ENCODE results near the gene MAP2K6.

DNA sequence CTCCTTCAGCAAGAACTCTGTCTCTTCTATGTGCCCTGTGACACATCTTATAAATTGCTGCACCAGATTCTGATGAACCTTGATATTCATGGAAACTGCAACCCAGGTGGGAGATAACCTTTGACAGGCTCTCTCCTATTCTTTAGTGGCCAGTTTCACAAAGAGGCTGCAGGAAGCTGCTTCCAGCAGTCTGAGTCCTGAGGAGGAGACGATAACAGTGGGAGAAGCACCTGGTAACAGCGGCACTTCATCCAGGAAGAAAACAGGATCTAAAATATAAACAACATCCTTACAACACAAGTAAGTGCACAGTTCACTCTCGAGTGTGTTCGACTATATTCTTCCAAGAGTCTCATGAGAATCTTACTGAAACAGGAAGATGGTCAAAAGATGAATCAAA is 180.1 kb downstream of the MAP2K6 start:
- TF ChIP-seq, protein P1, sequence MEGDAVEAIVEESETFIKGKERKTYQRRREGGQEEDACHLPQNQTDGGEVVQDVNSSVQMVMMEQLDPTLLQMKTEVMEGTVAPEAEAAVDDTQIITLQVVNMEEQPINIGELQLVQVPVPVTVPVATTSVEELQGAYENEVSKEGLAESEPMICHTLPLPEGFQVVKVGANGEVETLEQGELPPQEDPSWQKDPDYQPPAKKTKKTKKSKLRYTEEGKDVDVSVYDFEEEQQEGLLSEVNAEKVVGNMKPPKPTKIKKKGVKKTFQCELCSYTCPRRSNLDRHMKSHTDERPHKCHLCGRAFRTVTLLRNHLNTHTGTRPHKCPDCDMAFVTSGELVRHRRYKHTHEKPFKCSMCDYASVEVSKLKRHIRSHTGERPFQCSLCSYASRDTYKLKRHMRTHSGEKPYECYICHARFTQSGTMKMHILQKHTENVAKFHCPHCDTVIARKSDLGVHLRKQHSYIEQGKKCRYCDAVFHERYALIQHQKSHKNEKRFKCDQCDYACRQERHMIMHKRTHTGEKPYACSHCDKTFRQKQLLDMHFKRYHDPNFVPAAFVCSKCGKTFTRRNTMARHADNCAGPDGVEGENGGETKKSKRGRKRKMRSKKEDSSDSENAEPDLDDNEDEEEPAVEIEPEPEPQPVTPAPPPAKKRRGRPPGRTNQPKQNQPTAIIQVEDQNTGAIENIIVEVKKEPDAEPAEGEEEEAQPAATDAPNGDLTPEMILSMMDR (IDR thresholded peaks at IDR 0.05): no peak
- TF ChIP-seq POLR2A (IDR thresholded peaks at IDR 0.05): no peak
